Esophagus squamous epithelium (tissue), 4 donors: ENCODE data around the gene CHID1.

ENCODE experiments used
- CTCF ChIP-seq, 6 experiments: fragments of 450-650 bp in 4 of 6; fragments of 200-600 bp in 2 of 6; sonication (generic) in 2 of 6; IDR thresholded peaks; one replicate each; pipeline ENCODE4 v1.5.1; 2016 to 2019; ENCODE audit warnings: antibody characterized with exemption in 6 of 6, mild to moderate bottlenecking in 4 of 6, moderate library complexity in 4 of 6
- POLR2A ChIP-seq, 4 donors: fragments of 450-650 bp; IDR thresholded peaks; one replicate each; pipeline ENCODE4 v1.6.1; 2017; ENCODE audit warnings: antibody characterized with exemption in 4 of 4, mild to moderate bottlenecking in 4 of 4, moderate library complexity in 3 of 4

DNA sequence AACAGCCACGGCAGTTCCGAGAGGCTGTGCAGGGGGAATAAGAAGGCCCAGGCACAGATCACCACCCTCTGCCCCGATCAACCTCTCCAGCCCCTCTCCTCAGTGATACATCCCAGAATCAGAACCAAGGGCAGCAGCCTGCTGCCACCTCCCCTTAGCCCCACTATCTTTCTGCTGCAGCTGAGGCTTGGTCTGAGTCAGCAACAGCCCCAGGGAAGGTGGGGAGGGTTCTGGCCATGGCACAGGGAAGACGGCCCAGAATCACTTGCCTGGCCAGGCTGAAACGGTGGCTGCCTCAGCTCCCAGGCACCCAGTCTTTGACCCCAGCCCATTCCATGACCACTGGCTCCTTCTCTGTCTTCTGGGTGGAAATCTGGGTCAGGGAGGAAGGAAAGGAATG lies 2.3 kb downstream of the CHID1 start:
- TF ChIP-seq CTCF (IDR thresholded peaks at IDR 0.05) (no peak), POLR2A (IDR thresholded peaks at IDR 0.05) (no peak)
